OCI-LY7 (cell line): Measurements from ENCODE around the gene FMN1. TPM values are rescaled to one million over a fixed set of nuclear protein-coding genes. Genes with fewer than 3 reads are reported as not detected.

ENCODE experiments used
- BruUV-seq: library from RNA; stranded (reverse); fragments of 400-500 nt; replicated peaks from 2 replicates; lab custom pipeline; 2021; lab: Mats Ljungman, UMichigan
- CTCF ChIA-PET: fragments of 300-600 bp; sonication (Branson Sonifier 250); formaldehyde crosslinking; loops from one replicate; lab custom pipeline; 2022; ENCODE audit warnings: antibody characterized with exemption; ENCODE audit not compliant: unreplicated experiment; lab: Charles Lee
- POLR2A ChIA-PET: fragments of 300-600 bp; sonication (Branson Sonifier 250); formaldehyde crosslinking; loops from one replicate; lab custom pipeline; 2022; ENCODE audit warnings: antibody characterized with exemption; lab: Charles Lee
- DNase-seq: peaks from one replicate; pipeline ENCODE4 v3.0.0-alpha.2; 2015; ENCODE audit warnings: low spot score
- H2AFZ ChIP-seq: fragments of 200-600 bp; sonication (generic), shearing (Covaris generic); 2 replicates; pipeline ENCODE4 v1.6.1; 2014; ENCODE audit warnings: mild to moderate bottlenecking, antibody characterized with exemption, low read length, moderate library complexity
- H3K27ac ChIP-seq: fragments of 200-600 bp; sonication (generic); 2 replicates; pipeline ENCODE4 v1.5.1; 2014; ENCODE audit warnings: mixed run types, low read depth, mild to moderate bottlenecking, moderate library complexity, low read length, inconsistent platforms; ENCODE audit not compliant: poor library complexity, severe bottlenecking
- H3K36me3 ChIP-seq: fragments of 200-600 bp; sonication (generic); 2 replicates; pipeline ENCODE4 v1.6.1; 2014; ENCODE audit warnings: mild to moderate bottlenecking, antibody characterized with exemption, low read length, moderate library complexity, mixed read lengths; ENCODE audit not compliant: insufficient read depth
- H3K4me1 ChIP-seq: fragments of 200-600 bp; sonication (generic); 2 replicates; pipeline ENCODE4 v1.5.1; 2014; ENCODE audit warnings: mild to moderate bottlenecking, low read length; ENCODE audit not compliant: insufficient read depth, poor library complexity, severe bottlenecking
- H3K4me2 ChIP-seq: fragments of 200-600 bp; sonication (generic); 2 replicates; pipeline ENCODE4 v1.6.1; 2014; ENCODE audit warnings: mild to moderate bottlenecking, low read length
- H3K4me3 ChIP-seq: fragments of 200-600 bp; sonication (generic); 2 replicates; pipeline ENCODE4 v1.5.1; 2014; ENCODE audit warnings: mild to moderate bottlenecking, low read depth, low read length; ENCODE audit not compliant: poor library complexity, severe bottlenecking
- H3K79me2 ChIP-seq: fragments of 200-600 bp; sonication (generic); 2 replicates; pipeline ENCODE4 v1.6.1; 2016; ENCODE audit warnings: low read depth, mild to moderate bottlenecking, low read length, moderate library complexity, mixed read lengths; ENCODE audit not compliant: insufficient read depth
- H3K9me2 ChIP-seq: fragments of 200-600 bp; sonication (generic); 2 replicates; pipeline ENCODE4 v1.6.1; 2016; ENCODE audit warnings: mild to moderate bottlenecking, low read length, mixed read lengths; ENCODE audit not compliant: insufficient read depth
- H3K9me3 ChIP-seq: fragments of 200-600 bp; sonication (generic); 2 replicates; pipeline ENCODE4 v1.6.1; 2014; ENCODE audit warnings: mild to moderate bottlenecking, mixed run types, low read length, mixed read lengths
- H4K20me1 ChIP-seq: fragments of 200-600 bp; sonication (generic); 2 replicates; pipeline ENCODE4 v1.6.1; 2014; ENCODE audit warnings: mild to moderate bottlenecking, antibody characterized with exemption, low read length, moderate library complexity, mixed read lengths; ENCODE audit not compliant: insufficient read depth
- CTCF ChIP-seq: fragments of 200-600 bp; sonication (generic); conservative IDR thresholded peaks from 2 replicates; pipeline ENCODE4 v1.5.1; 2014; ENCODE audit warnings: mild to moderate bottlenecking, antibody characterized with exemption, low read length, moderate library complexity, mixed read lengths
- EZH2phosphoT487 ChIP-seq: fragments of 200-600 bp; sonication (generic); IDR thresholded peaks from 2 replicates; pipeline ENCODE4 v1.6.1; 2018; ENCODE audit warnings: low read depth, borderline replicate concordance, mild to moderate bottlenecking, mixed run types, antibody characterized with exemption, low read length, moderate library complexity, mixed read lengths
- intact Hi-C: fragments of 100-400 bp; cut with micrococcal nuclease; formaldehyde crosslinking; loops from one replicate; pipeline ENCODE4 v1.10.0; 2022; ENCODE audit not compliant: unreplicated experiment
- total RNA-seq, 2 experiments: library from RNA; depleted of rRNA in 1 of 2; stranded (reverse); fragments of >200 nt in 1 of 2; shearing (Covaris generic) in 1 of 2; gene quantifications; 2 replicates each; pipeline ENCODE4 v1.2.3, GENCODE V29; 2014 to 2022

Gene FMN1
- total RNA-seq, 2 experiments from 2014 or later, result 3.2 to 4.2 TPM

- Histone ChIP-seq H4K20me1 (no peaks in the 10 kb centered on the region), H3K36me3 (no peaks in the 10 kb centered on the region), H2AFZ (no peak overlapping the region), H3K9me3 (no peaks in the 10 kb centered on the region), H3K27ac (no peak overlapping the region), H3K4me1 (no peaks in the 10 kb centered on the region), H3K79me2 (no peaks in the 10 kb centered on the region), H3K9me2 (no peaks in the 10 kb centered on the region), H3K4me3 (no peak overlapping the region), H3K4me2 (no peak overlapping the region)
- no TSS peak for BruUV-seq
- intact Hi-C loops, result no loop called here
- no peak for DNase-seq
- TF ChIP-seq CTCF (no peak), EZH2phosphoT487 (no peak)
- ChIA-PET POLR2A (no interaction called here), CTCF (no interaction called here)
Observed at GRCh38 chr15:33099213-33099612, 95.3 kb downstream of the FMN1 start.

- TF ChIP-seq CTCF (no peak), EZH2phosphoT487 (no peak)
- no peak overlapping the region for H3K4me2 ChIP-seq
- no peaks in the 10 kb centered on the region for H3K36me3 ChIP-seq
- H3K9me2 ChIP-seq, result no peaks in the 10 kb centered on the region
- H3K4me1 ChIP-seq, result no peaks in the 10 kb centered on the region
- no peak for DNase-seq
- POLR2A ChIA-PET, result interaction anchor here (1.2 kb wide), 1 partner anchor 20 kb away, joined by 3 read pairs; no protein-coding TSS in a partner anchor
- no peaks in the 10 kb centered on the region for H3K79me2 ChIP-seq
- intact Hi-C loops, result no loop called here
- no peak overlapping the region for H3K4me3 ChIP-seq
- CTCF ChIA-PET, result no interaction called here
- H4K20me1 ChIP-seq, result no peaks in the 10 kb centered on the region
- no TSS peak for BruUV-seq
- H3K27ac ChIP-seq, result no peak overlapping the region
- no peaks in the 10 kb centered on the region for H3K9me3 ChIP-seq
- H2AFZ ChIP-seq, result no peak overlapping the region
Observed at GRCh38 chr15:33098094-33099058, 96.1 kb downstream of the FMN1 start.

- TF ChIP-seq CTCF (no peak), EZH2phosphoT487 (no peak)
- CTCF ChIA-PET, result no interaction called here
Observed at GRCh38 chr15:33096134-33096533, 98.4 kb downstream of the FMN1 start.

More at GRCh38 chr15:33096134-33096533, 98.4 kb downstream of the FMN1 start:
- Histone ChIP-seq H3K4me3 (no peak overlapping the region), H3K4me2 (no peak overlapping the region), H3K9me3 (no peaks in the 10 kb centered on the region), H3K36me3 (no peaks in the 10 kb centered on the region), H2AFZ (no peak overlapping the region), H3K79me2 (no peaks in the 10 kb centered on the region), H3K9me2 (no peaks in the 10 kb centered on the region), H4K20me1 (no peaks in the 10 kb centered on the region), H3K27ac (no peak overlapping the region), H3K4me1 (no peaks in the 10 kb centered on the region)
- POLR2A ChIA-PET, result interaction anchor here (0.9 kb wide), 1 partner anchor 10 kb away, joined by 3 read pairs; no protein-coding TSS in a partner anchor
- intact Hi-C loops, result no loop called here
- no TSS peak for BruUV-seq
- no peak for DNase-seq
